Smooth muscle cell of the umbilical artery (primary cell): ENCODE results near the gene SIL1. TPM values are rescaled to one million over a fixed set of nuclear protein-coding genes. Genes with fewer than 3 reads are reported as not detected.

Experiments used
- total RNA-seq: library from RNA; depleted of rRNA; stranded (reverse); fragments of >200 nt; gene quantifications from 2 replicates; pipeline ENCODE4 v1.2.3, GENCODE V29; 2014

SIL1 gene
- total RNA-seq, result 93.1 and 188 TPM in 2 replicates

GRCh38 chr5:139197710-139198669 is at the start of gene SIL1:
SIL1 (minus strand) TSS chr5:139198368; CDS start chr5:139127843, 70,525 bp downstream.

Other genes with a start within 250 kb of the SIL1 start
- 232 and 333 TPM in 2 replicates for gene MATR3, start 95.4 kb upstream of the SIL1 start, total RNA-seq
- 56.3 and 60.0 TPM in 2 replicates for gene PAIP2, start 143.5 kb upstream of the SIL1 start, total RNA-seq
- gene SLC23A1, start 184.9 kb upstream of the SIL1 start, total RNA-seq, result not detected in 2 replicates
- gene MZB1, start 191.5 kb upstream of the SIL1 start, total RNA-seq, result not detected in 2 replicates
- 0.59 and 0.78 TPM in 2 replicates for gene PROB1, start 196.7 kb upstream of the SIL1 start, total RNA-seq
- 2.3 and 4.2 TPM in 2 replicates for gene SPATA24, start 205.7 kb upstream of the SIL1 start, total RNA-seq
- gene DNAJC18, start 241.2 kb upstream of the SIL1 start, total RNA-seq, result 12.5 and 13.4 TPM in 2 replicates